HEK293T (cell line): ENCODE measurements around the gene TRAPPC12.

Source experiments
- BHLHE40 ChIP-seq: fragments of 450-650 bp; IDR thresholded peaks from 2 replicates; pipeline ENCODE4 v1.6.1; 2016; ENCODE audit warnings: mild to moderate bottlenecking, moderate library complexity, borderline replicate concordance
- ELF4 ChIP-seq: fragments of 450-650 bp; IDR thresholded peaks from 2 replicates; pipeline ENCODE4 v1.6.1; 2017; ENCODE audit warnings: antibody characterized with exemption
- FOXA1 ChIP-seq: fragments of 450-650 bp; IDR thresholded peaks from 2 replicates; pipeline ENCODE4 v1.6.1; 2016; ENCODE audit warnings: mild to moderate bottlenecking
- FOXK2 ChIP-seq: fragments of 450-650 bp; IDR thresholded peaks from 2 replicates; pipeline ENCODE4 v1.6.1; 2016; ENCODE audit warnings: mild to moderate bottlenecking
- FOXM1 ChIP-seq: fragments of 450-650 bp; IDR thresholded peaks from 2 replicates; pipeline ENCODE4 v1.6.1; 2017; ENCODE audit warnings: mild to moderate bottlenecking, borderline replicate concordance
- L3MBTL2 ChIP-seq: fragments of 450-650 bp; conservative IDR thresholded peaks from 2 replicates; pipeline ENCODE4 v1.6.1; 2016; ENCODE audit warnings: mild to moderate bottlenecking
- LEF1 ChIP-seq: fragments of 450-650 bp; IDR thresholded peaks from 2 replicates; pipeline ENCODE4 v1.6.1; 2017; ENCODE audit warnings: mild to moderate bottlenecking, borderline replicate concordance
- NFRKB ChIP-seq: fragments of 450-650 bp; IDR thresholded peaks from 2 replicates; pipeline ENCODE4 v1.6.1; 2016; ENCODE audit warnings: mild to moderate bottlenecking, moderate library complexity
- SP1 ChIP-seq: fragments of 450-650 bp; IDR thresholded peaks from 2 replicates; pipeline ENCODE4 v1.6.1; 2017
- SUZ12 ChIP-seq: fragments of 450-650 bp; IDR thresholded peaks from 2 replicates; pipeline ENCODE4 v1.6.1; 2016; ENCODE audit warnings: mild to moderate bottlenecking
- TARDBP ChIP-seq: fragments of 450-650 bp; IDR thresholded peaks from 2 replicates; pipeline ENCODE4 v1.6.1; 2016
- ZNF384 ChIP-seq: fragments of 450-650 bp; IDR thresholded peaks from 2 replicates; pipeline ENCODE4 v1.6.1; 2016

DNA sequence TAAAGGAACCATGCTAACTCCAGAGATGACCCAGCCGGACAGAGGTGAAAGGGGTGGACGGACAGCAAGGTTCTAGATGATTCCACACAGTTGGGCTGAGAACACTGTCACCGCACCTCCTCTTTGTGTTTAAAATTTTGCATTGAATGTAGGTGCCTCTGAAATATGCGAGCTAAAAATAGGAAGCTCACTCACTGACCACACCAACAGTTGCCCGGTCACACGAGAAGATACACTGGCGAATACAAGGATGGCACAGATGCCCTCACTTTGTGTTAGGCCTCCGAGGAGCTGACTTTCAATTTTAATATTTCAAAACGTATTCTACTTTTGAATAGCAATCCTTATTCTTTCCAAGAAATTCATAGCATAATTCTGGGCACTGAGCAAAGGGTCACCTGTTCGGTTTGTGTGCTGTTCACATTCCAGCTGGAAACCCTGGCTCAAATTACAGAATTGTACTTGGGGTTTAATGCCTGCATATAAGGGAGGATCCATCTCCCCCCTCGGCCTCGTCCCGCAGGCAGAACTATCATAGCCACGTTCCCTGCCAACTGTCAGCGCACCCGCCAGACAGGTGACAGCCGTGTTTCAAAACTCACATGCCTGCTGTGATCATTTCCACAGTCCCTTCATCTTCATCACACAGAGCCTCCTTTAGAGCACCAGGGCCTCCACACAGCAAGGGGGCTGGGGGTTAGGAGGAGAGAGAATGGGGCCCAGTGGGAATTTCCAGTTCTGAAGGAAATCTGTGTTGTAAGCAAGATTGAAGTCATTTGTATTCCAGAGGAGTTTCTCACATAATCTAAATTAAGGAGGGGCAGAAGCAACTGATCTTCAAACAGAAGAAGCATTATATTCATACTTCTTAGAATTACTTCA is 91.6 kb downstream of the TRAPPC12 start:
- TF ChIP-seq BHLHE40, result no peak
- no peak for TF ChIP-seq ZNF384
- no peak for TF ChIP-seq TARDBP
- no peak for TF ChIP-seq SUZ12
- TF ChIP-seq FOXA1, result no peak
- no peak for TF ChIP-seq L3MBTL2
- no peak for TF ChIP-seq NFRKB
- no peak for TF ChIP-seq FOXM1
- no peak for TF ChIP-seq SP1
- no peak for TF ChIP-seq FOXK2
- no peak for TF ChIP-seq ELF4
- no peak for TF ChIP-seq LEF1
